Upper lobe of left lung (tissue), 6 donors: ENCODE results near the gene TMEM138. TPM values are rescaled to one million over a fixed set of nuclear protein-coding genes. Genes with fewer than 3 reads are reported as not detected.
A peak's percentile ranks its signal among the peaks of the same experiment; 100 is the strongest.

Source experiments
- ATAC-seq, 2 donors: fragments of 200-7000 bp; cut with Tn5 transposase; one replicate each; pipeline ENCODE4 v1.9.1; 2022; ENCODE audit warnings: mild to moderate bottlenecking in 2 of 2, moderate library complexity in 2 of 2; ENCODE audit not compliant: low FRiP score in 2 of 2
- DNase-seq, 2 donors: peaks; one replicate each; pipeline ENCODE4 v3.0.0-alpha.2; 2019 to 2020
- H3K27ac ChIP-seq, 4 donors: fragments of 200-600 bp; sonication (generic); one replicate each; pipeline ENCODE4 v1.5.1; 2016 to 2019
- H3K27me3 ChIP-seq, 4 donors: fragments of 200-600 bp; sonication (generic); one replicate each; pipeline ENCODE4 v1.5.1; 2017 to 2019
- H3K36me3 ChIP-seq, 4 donors: fragments of 200-600 bp; sonication (generic); one replicate each; pipeline ENCODE4 v1.5.1; 2016 to 2019
- H3K4me1 ChIP-seq, 4 donors: fragments of 200-600 bp; sonication (generic); one replicate each; pipeline ENCODE4 v1.5.1; 2018 to 2019
- H3K4me3 ChIP-seq, 4 donors: fragments of 200-600 bp; sonication (generic); one replicate each; pipeline ENCODE4 v1.5.1; 2017 to 2019; ENCODE audit warnings: mild to moderate bottlenecking in 2 of 4, moderate library complexity in 1 of 4
- H3K9me3 ChIP-seq, 4 donors: fragments of 200-600 bp; sonication (generic); one replicate each; pipeline ENCODE4 v1.5.1; 2018 to 2019
- CTCF ChIP-seq, 6 experiments: fragments of 450-650 bp in 4 of 6; fragments of 200-600 bp in 2 of 6; sonication (generic) in 2 of 6; IDR thresholded peaks; one replicate each; pipeline ENCODE4 v1.5.1; 2016 to 2019; ENCODE audit warnings: antibody characterized with exemption in 6 of 6
- EP300 ChIP-seq, 4 donors: sonication (generic); formaldehyde crosslinking; IDR thresholded peaks; one replicate each; pipeline ENCODE4 v1.5.1; 2017; ENCODE audit warnings: antibody characterized with exemption in 4 of 4, control low read depth in 2 of 4
- POLR2A ChIP-seq, 4 donors: fragments of 450-650 bp; IDR thresholded peaks; one replicate each; pipeline ENCODE4 v1.5.1; 2016 to 2017; ENCODE audit warnings: antibody characterized with exemption in 4 of 4, mild to moderate bottlenecking in 2 of 4
- POLR2AphosphoS5 ChIP-seq, 2 donors: sonication (generic); formaldehyde crosslinking; IDR thresholded peaks; one replicate each; pipeline ENCODE4 v1.5.1; 2017; ENCODE audit warnings: antibody characterized with exemption in 2 of 2
- WGBS, 2 donors: methylation state at CpG; one replicate each; pipeline ENCODE4 v1.1.5; 2017 to 2018; 5-methylcytosine and 5-hydroxymethylcytosine counted together
- total RNA-seq, 6 donors: library from RNA; depleted of rRNA in 4 of 6; stranded (reverse); fragments of >200 nt in 4 of 6; gene quantifications; one replicate each; pipeline versions ENCODE4 v1.1.0 to v1.2.1, GENCODE V29; 2016 to 2021
- donor health status: DM: no; HTN: no; CAD: no; lungs with moderate emphysema.
- donor health status: DM: no; HTN: yes; CAD: no; lungs with severe emphysema.

TMEM138 gene
- total RNA-seq, 6 donors from 2014 or later: 23.5 to 95.3 (median 34.5) TPM

DNA sequence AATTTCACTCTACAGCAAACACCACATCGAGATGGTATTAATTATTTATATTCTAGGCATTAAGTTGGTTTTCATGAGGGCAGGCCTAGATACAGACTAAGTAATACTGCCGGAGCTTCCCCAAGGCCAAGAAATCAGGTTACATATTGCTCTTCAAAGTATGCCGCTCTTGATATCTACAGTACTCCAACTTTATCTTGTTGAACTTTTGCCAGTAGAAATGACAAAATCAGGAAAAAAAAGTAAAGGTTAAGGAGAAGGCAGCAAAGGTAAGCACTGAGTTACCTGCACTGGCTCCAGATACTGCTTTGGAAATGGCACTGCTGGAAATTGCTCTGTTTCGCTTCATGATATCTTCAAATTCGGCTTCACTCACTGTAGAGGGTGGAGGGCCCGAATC lies 53.2 kb downstream of the TMEM138 start:
- no peaks in the 10 kb centered on the region for H3K9me3 ChIP-seq
- H3K4me3 ChIP-seq: no peak overlapping the region
- peaks cover 0 to 19% (median 11%) of the 10 kb centered on the region in 4 donors for H3K4me1 ChIP-seq
- whole genome bisulfite sequencing, 2 donors: 89 to 91% methylated on average over 6 of the region's 6 CpGs
- DNase-seq (no peak), ATAC-seq (no peak)
- H3K27ac ChIP-seq: no peak overlapping the region
- TF ChIP-seq CTCF (IDR thresholded peaks at IDR 0.05) (no peak), POLR2A (IDR thresholded peaks at IDR 0.05) (no peak), EP300 (IDR thresholded peaks at IDR 0.05) (no peak), POLR2AphosphoS5 (IDR thresholded peaks at IDR 0.05) (no peak)
- H3K27me3 ChIP-seq: no peaks in the 10 kb centered on the region
- H3K36me3 ChIP-seq: peaks cover 68 to 100% (median 93%) of the 10 kb centered on the region in 4 donors

GRCh38 chr11:61416941-61417340 lies 54.8 kb downstream of the TMEM138 start:
- DNase-seq (no peak), ATAC-seq (no peak)
- H3K4me1 ChIP-seq: peaks cover 0 to 19% (median 11%) of the 10 kb centered on the region in 4 donors
- TF ChIP-seq POLR2A (IDR thresholded peaks at IDR 0.05): no peak
- TF ChIP-seq POLR2AphosphoS5 (IDR thresholded peaks at IDR 0.05): no peak
- no peak for TF ChIP-seq CTCF (IDR thresholded peaks at IDR 0.05)
- no peak for TF ChIP-seq EP300 (IDR thresholded peaks at IDR 0.05)
- peak overlapping the region in 3 of 4 donors; percentile 15 to 65 (median 59) for H3K27ac ChIP-seq
- peaks cover 63 to 100% (median 88%) of the 10 kb centered on the region in 4 donors for H3K36me3 ChIP-seq
- no peaks in the 10 kb centered on the region for H3K9me3 ChIP-seq
- H3K27me3 ChIP-seq: no peaks in the 10 kb centered on the region
- H3K4me3 ChIP-seq: no peak overlapping the region
- WGBS, 2 donors: 91 to 97% methylated on average over 3 of the region's 3 CpGs

- no peak for DNase-seq
- Histone ChIP-seq H3K4me3 (no peak overlapping the region), H3K9me3 (no peaks in the 10 kb centered on the region), H3K4me1 (peaks cover 0 to 25% (median 11%) of the 10 kb centered on the region in 4 donors), H3K27me3 (no peaks in the 10 kb centered on the region), H3K36me3 (peaks cover 57 to 100% (median 82%) of the 10 kb centered on the region in 4 donors), H3K27ac (peak overlapping the region; percentile 30 to 65 (median 50))
- WGBS, 2 donors: 45 to 62% methylated on average over 2 of the region's 2 CpGs
- peak in 1 of 2 donors; percentile 73 for ATAC-seq
- TF ChIP-seq POLR2AphosphoS5 (IDR thresholded peaks at IDR 0.05) (no peak), POLR2A (IDR thresholded peaks at IDR 0.05) (no peak), EP300 (IDR thresholded peaks at IDR 0.05) (no peak), CTCF (IDR thresholded peaks at IDR 0.05) (no peak)
Observed at GRCh38 chr11:61417670-61418069, 55.5 kb downstream of the TMEM138 start.

DNA sequence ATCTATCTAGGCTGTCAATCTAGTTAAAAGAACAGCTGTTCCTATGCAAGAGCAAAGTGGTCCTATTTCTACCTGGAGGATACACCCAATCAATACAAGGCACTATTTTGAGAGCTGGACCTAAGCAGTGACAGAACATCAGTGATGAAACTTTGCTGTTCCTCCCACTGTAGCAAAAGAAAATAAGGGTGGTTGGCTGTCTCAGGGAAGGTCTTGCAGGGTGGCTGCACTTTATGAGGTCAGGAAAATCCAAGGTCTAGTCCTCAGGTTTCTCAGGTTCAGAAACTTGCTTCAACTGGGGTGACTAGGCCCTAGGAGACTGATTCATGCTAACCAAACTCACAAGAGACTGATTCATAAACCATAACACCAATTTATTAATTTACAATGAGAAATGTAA lies 56.0 kb downstream of the TMEM138 start:
- Histone ChIP-seq H3K4me1 (peaks cover 0 to 27% (median 11%) of the 10 kb centered on the region in 4 donors), H3K9me3 (no peaks in the 10 kb centered on the region), H3K27me3 (no peaks in the 10 kb centered on the region), H3K4me3 (no peak overlapping the region), H3K36me3 (peaks cover 53 to 98% (median 78%) of the 10 kb centered on the region in 4 donors), H3K27ac (peak overlapping the region; percentile 30 to 65 (median 50))
- TF ChIP-seq POLR2AphosphoS5 (IDR thresholded peaks at IDR 0.05) (no peak), CTCF (IDR thresholded peaks at IDR 0.05) (no peak), EP300 (IDR thresholded peaks at IDR 0.05) (no peak), POLR2A (IDR thresholded peaks at IDR 0.05) (no peak)
- ATAC-seq (no peak), DNase-seq (no peak)

Other genes with a start within 250 kb of the TMEM138 start
- gene VPS37C, start 200.9 kb upstream of the TMEM138 start, total RNA-seq: 10 to 100 TPM; 14.7 to 42.0 (median 24.3) TPM
- gene PGA3, start 158.9 kb upstream of the TMEM138 start, total RNA-seq: under 1 TPM in 2 of 6 donors, not detected in 4; 0.14 to 0.67 TPM
- gene PGA4, start 140.0 kb upstream of the TMEM138 start, total RNA-seq: under 1 TPM in 2 of 6 donors, not detected in 4; 0.14 to 0.44 TPM
- gene PGA5, start 121.2 kb upstream of the TMEM138 start, total RNA-seq: 1 to 10 TPM in 1 of 6 donors, under 1 TPM in 1, not detected in 4; 0.30 to 1.2 TPM
- gene VWCE, start 67.1 kb upstream of the TMEM138 start, total RNA-seq: 10 to 100 TPM in 1 of 6 donors, 1 to 10 TPM in 1, under 1 TPM in 4; 0.40 to 10.5 (median 0.79) TPM
- 100 to 1,000 TPM in 5 of 6 donors, 10 to 100 TPM in 1; 98.4 to 152 (median 139) TPM for gene DDB1, start 29.3 kb upstream of the TMEM138 start, total RNA-seq
- 10 to 100 TPM; 26.4 to 75.4 (median 36.1) TPM for gene TKFC, start 29.1 kb upstream of the TMEM138 start, total RNA-seq
- 100 to 1,000 TPM in 1 of 6 donors, 10 to 100 TPM in 5; 30.3 to 113 (median 50.4) TPM for gene CYB561A3, start 492 bp upstream of the TMEM138 start, total RNA-seq
- 10 to 100 TPM in 3 of 6 donors, 1 to 10 TPM in 2, under 1 TPM in 1; 0.78 to 16.1 (median 10.1) TPM for gene TMEM216, start 30.2 kb downstream of the TMEM138 start, total RNA-seq
- gene CPSF7, start 67.6 kb downstream of the TMEM138 start, total RNA-seq: 10 to 100 TPM; 34.5 to 81.7 (median 57.1) TPM
- 10 to 100 TPM; 20.9 to 63.9 (median 34.6) TPM for gene SDHAF2, start 67.8 kb downstream of the TMEM138 start, total RNA-seq
- 10 to 100 TPM in 2 of 6 donors, 1 to 10 TPM in 3, under 1 TPM in 1; 0.31 to 24.2 (median 8.5) TPM for gene LRRC10B, start 146.4 kb downstream of the TMEM138 start, total RNA-seq
- gene SYT7, start 218.7 kb downstream of the TMEM138 start, total RNA-seq: 1 to 10 TPM; 2.1 to 7.3 (median 4.9) TPM